NCI-H226 (cell line): ENCODE data around the gene AAK1.
"Not testable (repeated sequence)": the region's sequence is repeated elsewhere in the genome, so short reads cannot be mapped to it uniquely, and the experiment has no call there.

Source experiments
- DNase-seq: peaks from one replicate; pipeline ENCODE4 v3.0.0-alpha.2; 2015

The AAK1 gene

DNA sequence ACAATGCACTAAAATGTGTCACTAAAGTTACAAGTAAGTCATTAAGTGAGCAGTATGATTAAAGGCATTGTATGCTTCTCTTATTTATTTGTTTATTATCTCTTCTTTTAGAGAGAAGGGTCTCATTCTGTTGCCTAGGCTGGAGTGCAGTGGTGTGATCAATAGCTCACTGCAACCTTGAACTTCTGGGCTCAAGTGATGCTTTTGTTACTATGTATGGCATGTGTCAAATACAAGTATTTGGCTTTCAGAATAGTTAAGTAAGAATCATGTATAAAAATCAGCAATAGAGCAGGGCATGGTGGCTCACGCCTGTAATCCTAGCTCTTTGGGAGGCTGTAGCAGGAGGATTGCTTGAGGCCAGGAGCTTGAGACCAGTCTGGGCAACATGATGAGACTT is 15.8 kb upstream of the AAK1 start:
- DNase-seq, result no peak

DNA sequence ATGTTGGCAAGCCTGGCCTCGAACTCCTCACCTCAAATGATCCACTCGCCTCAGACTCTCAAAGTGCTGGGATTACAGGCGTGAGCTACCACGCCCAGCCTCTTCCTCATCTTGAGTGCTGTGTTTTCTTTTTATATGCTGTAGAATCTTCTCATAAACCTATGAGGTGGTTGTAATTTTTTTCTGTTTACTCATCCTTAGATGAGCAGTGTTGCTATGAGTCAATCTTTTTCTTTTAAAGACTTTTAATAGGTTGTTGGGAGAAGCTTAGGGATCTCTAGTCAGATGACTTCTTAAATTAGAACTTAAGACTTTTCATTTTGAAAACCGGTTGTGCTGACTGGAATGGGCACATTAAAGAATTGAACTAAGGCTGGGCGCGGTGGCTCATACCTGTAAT is 8.7 kb upstream of the AAK1 start:
- DNase-seq, result peak; percentile 77

DNA sequence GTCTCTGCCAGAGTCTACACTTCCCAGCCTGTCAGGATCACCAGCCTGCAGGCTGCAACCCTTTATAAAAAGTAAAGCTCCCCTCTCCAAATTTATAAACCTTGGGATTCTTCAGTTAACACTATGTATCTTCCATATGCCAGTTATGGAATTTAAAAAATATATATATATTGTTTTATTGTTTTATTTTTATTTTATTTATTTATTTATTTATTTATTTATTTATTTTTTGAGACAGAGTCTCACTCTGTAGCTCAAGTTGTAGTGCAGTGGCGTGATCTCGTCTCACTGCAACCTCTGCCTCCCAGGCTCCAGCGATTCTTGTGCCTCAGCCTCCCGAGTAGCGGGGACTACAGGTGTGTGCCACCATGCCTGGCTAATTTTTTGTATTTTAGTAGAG is 3.7 kb upstream of the AAK1 start:
- DNase-seq, result not testable (repeated sequence)

DNA sequence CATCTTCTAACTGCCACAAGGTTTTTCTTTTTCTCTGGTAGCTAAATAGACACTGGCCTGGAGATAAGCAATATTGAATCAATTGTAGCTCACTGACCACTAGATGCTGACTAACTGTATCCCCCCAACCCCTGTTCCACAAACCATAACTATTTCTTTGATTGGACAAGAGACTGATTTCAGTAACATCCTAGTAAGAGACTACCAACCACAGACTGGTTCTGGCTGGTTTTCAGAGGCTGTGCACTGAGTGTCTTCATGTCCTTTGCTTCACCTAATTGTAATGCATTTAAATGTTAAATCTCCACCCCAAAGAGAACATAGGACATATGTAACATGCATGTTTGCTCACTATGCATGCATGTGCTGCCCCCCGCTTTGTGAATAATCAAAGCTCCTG is 3.2 kb upstream of the AAK1 start:
- DNase-seq, result no peak

DNA sequence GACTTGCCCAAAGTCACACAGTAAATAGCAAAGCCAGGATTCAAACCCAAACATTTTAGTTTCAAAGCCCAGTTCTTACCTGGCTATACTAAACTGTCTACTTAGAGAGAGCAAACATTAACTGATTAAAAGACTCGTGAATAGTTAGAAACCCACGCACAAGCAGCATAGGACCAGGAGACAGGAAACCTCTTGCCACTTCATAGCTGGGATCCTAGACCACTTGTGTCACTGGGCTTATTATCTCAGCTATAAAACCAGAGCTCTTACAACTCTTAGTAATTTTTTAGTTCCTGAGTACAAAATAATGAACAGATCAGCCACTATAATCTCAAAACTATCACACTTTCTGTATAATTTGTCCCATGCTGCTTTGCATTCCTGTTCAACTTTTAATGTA is 2.4 kb upstream of the AAK1 start:
- DNase-seq, result no peak

DNA sequence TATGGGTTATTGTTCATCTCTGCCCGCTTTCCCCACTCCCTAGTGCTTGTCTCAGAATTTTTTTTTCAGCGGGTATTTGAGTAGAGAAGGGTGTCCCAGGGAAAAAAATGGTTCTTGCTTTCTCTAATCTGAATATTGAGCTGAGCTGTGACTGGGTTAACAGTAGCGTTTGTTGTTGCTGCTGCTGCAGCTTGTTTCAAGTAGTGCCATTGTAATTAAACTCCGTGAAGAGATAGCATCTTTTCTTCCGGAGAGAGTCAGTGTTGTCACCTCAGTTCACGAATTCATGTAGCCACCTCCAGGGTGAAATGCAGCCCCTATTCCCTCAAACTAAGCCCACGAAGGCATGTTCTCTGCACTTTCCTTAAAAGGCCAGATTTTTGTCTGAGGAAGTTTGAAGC is 1.5 kb upstream of the AAK1 start:
- DNase-seq, result no peak

DNA sequence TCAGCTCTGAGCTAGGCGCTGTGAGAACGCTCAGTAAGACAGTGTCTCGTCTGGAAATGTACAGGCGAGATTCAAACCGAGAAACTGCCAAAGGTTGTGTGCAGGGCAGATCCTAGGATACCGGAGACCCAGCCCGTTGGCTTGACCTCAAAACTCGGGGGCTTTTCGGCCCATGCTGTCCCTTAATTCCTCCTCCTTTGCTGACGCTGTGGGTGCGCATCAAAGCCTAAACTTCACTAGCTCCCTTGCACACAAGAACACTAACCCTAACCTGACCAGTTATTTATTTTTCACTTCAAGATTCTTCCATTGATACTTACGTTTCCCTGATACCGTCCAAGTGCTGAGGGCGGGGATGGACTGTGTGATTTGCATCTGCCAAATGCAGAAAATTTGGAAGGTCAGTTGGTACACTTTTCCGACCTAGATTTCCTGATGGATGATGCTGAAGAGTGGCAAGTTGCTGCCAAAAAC is 1.0 kb upstream of the AAK1 start:
- DNase-seq, result no peak

DNA sequence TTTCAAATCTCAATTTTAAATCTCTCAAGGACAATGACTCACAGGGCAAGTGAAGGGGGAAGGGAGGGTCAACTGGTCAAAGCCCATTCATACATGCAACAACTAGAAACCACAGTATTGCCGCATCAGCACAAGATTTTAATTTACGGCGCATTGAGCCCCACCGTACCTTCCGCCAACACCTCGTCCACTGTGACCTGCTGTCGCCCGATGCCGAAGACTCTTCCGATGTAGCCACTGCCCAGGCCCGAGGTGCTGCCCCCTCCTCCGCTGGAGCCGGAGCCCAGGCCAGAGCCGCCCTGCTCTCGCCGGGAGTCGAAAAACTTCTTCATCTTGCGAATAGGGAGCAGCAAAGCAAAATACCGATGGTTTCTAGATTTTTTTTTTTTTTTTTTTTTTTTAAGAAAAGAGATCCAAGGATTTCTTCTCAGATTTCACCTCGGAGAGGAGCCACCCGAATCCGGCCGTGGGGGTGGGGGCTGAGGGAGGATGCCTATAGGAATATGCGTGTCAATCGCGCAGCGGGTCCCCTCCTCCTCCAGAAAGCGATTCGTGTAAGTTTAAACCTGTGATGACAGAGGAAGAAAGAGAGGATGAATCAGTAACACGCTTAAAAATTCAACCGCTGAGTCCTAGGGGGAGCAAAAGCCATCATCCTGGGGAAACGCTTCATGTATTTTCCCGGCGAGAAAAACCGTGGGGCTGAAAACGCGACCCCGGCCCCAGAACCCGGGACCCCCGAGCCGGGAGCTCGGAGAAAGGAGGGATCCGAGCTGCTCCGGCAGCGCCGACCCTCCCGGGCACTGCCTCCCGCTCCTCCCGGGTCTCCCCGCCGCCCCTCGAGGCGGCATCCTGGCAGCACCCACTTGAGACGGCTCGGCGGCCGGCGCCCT is 584 bp downstream of the AAK1 start:
- peak; percentile 52 for DNase-seq

DNA sequence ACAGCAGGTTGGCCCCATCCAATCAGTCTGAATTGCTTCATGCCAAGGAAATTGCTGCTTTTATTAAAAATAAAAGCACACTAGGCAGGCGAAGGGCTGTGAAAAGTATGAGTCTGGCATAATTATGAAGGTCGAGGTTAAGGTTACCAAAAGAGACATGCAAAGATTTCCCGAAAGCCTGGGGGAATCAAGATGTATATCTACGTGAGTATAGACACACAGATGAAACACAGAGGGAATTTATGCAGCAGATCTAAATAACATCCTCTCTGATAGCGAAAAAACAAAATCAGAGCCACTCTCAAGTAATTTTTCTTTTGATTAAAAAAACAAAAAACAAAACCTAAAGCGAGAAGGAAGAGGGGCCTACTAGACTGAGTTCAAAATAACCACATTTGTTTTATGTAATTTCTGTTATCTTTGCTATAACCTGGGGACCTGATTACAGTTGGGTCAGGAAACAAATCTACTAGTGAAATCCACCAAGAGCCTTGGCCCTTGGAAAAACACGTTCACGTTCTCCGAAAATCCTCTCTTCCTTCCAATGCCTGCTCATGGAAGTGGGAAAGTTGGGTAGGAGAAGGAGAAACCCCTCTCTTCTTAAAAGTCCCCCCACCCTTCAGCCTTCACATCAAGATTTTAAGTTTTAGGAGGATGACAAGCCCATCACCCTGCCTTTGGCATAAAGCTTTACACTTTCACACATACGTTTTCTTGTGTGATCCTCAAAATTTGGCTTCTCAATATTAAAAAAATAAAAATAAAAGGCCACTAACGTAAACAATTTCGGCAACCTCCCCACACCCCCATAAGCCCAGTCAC is 1.4 kb downstream of the AAK1 start:
- no peak for DNase-seq

DNA sequence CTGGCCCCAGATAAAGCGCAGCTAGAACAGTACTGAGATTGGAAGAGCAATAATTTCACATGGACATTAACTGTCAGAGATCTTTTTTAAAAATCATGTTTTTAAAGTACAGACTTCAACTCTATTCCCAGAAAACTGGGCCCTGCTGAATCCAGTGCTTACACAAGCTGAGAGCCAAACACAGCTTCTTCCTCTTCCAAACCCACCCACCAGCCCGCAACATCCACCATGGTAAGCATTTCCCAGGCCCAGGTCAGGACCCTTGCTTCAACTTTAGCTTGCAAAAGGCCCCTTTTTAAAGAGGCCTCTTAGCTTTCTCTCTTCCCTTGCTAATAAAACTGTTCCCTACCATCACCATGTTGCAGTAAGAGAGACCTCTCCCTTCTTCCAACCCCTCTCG is 2.1 kb downstream of the AAK1 start:
- no peak for DNase-seq

DNA sequence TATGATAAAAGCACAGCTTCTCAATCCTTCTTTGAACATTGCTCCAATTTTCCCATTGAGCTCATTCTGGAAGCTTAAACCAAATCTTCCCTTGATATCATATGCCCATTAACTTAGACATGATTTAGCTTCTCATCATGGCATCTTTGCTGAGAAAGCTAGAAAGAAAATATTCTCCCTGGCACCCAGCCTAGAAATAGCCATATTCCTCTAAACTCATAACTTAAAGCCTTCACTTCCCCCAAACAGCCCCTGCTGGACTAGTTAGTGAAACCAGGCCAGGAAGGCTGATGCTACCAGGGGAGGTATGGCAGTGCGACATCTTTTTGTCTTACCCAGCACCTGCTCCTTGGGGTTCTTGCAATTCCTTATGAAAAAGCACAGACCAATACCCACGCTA is 4.3 kb downstream of the AAK1 start:
- no peak for DNase-seq

DNA sequence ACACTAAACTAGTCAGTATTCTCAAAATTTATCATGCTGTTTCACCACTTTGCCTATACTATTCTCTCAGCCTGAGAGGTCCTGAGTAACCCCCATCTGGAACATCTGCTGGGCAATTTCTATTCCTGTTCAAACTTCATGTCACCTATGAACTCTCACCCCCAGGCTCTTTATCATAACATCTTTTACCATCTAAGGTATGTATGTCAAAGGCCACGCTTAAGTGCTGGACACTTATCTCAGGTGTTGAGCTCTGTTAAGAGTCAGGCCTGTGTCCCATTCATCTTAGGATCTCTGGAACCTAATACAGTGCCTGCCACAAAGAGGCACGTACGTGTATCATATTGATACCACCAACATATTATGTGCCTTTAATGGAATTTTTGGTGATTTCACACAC is 4.9 kb downstream of the AAK1 start:
- DNase-seq, result no peak

DNA sequence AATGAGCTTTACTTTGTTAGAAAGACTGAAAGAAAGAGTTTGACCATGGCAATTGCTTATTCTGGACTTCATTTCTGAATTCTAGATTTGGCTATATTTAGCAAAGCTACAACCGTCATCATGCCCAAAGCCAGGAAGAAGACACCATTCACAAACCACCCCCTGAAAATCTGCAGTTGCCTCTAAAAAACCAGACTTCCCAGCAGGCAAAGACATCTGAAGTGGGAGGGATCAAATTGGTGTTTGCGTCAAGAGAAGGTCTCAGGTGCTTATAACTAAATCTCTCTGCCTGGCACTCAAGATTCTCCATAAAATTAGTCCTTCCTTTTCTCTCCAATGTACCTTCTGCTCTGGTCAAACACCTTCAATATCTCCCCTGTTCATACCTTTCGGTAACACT is 5.6 kb downstream of the AAK1 start:
- no peak for DNase-seq

DNA sequence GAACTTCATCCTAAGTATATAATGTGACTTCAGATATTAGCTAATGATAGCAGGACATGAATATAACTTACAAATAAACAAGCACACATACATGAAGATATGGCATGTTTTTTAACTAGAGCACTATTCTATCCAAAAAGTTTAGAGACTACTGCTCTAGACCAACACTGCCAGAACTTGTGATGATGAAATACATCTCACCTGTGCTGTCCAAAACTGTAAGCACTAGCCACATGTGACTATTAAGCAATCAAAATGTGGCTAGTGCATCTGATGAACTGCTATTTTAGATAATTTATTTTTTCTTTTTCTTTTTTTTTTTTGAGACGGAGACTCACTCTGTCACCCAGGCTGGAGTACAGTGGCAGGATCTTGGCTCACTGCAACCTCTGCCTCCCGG is 7.1 kb downstream of the AAK1 start:
- DNase-seq, result no peak

DNA sequence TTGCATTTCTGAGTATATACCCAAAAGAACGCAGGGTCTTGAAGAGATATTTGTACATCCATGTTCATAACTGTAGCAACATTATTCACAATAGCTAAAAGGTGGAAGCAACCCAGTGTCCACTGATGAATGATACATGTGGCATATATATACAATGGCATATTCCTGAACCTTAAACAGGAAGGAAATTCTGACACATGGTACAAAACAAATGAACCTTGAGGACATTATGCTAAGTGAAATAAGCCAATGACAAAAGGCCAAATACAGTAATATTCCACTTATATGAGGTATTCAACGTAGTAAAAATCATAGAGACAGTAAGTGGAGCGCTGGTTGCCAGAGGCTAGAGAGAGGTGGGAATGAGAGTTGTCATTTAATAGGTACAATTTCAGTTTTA is 8.1 kb downstream of the AAK1 start:
- DNase-seq, result no peak

DNA sequence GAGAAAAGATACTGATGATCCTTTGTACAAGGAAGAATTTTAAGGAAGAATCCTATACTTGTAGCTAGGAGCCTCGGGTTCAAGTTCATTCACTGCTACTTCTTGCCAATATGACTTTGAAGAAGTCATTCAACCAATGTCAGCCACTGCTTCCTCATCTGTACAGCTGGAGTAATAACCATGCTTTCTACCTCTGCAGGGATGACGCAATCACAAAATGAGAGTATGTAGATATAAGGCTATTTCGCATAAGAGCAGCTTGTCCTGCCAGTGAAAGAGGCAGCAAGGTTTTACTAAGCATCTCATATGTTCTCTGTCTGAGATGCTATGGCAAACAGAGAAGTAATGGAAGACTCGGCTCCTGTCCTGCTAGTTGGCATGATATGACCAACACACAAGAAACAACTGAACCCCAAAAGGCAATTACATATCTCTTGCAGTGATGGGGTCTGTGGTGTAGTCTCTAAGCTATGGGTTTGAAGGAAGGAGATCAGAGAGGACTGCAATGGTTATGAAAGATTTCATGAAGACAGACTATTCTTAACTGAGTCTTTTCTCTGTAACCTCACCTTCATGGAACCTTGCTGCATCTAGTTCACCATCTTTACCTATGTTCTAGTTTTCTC is 9.2 kb downstream of the AAK1 start:
- no peak for DNase-seq

DNA sequence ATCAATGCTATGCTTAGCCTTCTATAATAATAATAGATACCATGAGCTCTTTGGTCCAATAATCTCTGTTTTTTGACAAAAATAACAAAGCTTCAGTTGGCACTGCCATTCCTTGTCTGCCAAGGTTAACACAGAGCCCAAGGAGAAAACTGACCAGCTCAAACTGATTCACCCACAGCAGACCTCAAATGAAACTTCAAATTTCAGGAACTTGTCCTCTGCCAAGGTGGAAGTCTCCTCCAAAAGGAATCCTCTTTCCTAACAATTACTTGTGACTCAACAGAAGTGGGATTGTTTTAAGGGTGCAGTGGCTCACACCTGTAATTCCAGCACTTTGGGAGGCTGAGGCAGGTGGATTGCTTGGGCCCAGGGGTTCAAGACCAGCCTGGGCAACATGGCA is 12.1 kb downstream of the AAK1 start:
- no peak for DNase-seq

DNA sequence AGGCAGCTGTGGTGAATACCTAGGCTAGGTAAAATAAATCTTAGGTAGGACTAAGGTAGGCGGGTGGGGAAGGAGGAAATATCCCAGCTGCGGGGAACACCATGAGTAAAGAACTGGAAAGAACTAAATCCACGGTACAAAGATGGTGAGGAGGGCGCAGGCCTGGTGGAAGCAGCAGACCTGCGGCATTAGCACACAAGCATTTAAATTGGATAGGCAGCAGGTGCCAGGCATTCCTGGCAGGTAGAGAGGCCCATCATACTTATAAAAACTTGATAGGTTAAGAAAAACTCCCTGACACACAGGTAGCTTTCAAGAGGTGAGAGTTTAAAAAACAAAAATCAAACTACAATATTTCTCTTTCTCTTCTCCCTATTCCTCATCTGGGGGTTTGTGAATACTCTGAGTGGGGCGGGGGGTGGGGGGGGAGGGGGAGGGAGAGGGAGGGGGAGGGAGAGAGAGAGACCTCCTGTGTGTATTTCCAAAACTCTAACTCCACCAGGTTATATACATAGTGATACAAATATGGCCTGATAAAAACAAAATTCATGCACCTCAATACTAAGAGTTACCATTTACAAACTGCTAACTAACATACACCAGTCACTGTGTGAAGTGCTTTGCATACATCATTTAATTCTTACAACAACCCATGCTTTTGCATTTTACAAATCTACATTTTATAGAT is 13.5 kb downstream of the AAK1 start:
- no peak for DNase-seq

DNA sequence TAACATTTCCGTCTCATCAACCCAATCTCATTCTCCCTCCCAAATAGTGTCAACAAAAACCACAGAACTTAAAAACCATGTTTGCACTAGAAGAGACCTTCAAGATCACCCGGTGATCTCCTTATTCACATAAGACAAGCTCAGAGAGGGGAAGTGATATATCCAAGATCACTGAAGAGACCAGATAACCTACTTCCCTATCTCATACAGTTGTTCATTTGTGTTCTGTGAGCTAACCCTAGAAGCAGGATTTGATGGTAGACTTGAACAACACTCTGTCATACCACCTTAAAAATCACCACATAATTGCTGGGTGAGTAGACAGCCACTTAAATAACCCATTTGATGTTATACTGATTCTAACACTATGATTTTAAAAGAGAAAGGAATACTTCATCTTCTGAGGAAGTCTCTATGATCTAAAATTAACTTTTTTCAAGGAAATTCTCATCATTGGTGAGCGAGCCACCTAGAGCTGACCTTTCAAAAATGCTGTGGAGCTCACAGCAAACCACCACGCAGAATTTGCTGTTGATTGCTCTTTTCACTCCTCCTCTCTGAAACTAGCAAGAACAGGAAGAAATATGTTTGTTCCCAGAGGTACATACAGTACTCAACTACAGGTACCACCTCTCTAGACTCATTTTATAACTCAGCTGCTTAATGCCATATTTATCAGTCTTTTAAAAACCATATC is 15.1 kb downstream of the AAK1 start:
- DNase-seq, result no peak

DNA sequence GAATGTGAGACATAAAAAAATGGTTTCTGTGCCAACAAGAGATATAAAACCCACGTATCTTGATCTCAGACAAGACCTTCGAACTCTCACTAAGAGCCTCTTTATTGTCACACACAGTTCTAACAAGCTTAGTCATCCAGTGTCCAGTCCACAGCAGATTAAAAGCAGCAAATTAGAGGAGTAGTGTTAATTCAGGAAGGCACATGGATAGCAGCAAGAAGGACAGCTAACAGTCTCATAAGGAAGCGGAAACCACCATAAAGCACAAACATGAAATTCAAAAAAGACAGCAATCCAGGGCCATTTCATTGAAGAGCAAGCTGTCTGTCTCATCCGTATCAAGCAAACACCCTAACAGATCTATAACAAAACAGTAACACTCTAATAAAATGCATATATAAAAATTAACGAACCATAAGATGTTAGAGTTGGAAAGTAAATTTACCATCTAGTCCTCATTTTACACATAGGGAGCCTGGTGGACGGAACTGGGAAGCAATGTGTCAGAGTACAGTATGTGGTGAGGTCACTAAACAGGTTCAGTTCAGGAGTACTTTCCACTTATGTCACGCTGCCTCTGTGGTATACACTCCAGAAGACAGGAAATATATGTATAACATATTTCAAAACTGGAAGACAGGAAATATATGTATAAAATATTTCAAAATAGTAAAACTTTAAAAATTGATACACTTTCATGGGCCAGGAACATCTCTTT is 18.3 kb downstream of the AAK1 start:
- no peak for DNase-seq

DNA sequence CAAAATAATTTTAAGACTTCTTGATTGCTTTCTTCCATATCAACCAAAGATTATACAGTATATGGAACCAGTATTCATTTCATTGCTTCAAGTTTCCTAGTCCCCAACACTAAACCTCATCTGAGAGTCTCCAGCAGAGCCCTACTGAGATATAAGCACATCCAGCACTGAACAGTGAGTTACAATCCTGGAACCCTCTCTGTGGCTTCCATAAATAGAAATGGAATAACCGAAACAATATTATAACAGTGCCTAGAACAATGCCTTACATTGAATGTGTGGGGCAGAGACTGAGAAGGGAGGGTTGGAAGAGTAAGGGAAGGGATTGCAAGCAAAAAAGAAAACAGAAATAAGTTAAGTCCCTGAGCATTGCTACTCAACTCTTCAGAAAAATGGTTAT is 18.9 kb downstream of the AAK1 start:
- no peak for DNase-seq

DNA sequence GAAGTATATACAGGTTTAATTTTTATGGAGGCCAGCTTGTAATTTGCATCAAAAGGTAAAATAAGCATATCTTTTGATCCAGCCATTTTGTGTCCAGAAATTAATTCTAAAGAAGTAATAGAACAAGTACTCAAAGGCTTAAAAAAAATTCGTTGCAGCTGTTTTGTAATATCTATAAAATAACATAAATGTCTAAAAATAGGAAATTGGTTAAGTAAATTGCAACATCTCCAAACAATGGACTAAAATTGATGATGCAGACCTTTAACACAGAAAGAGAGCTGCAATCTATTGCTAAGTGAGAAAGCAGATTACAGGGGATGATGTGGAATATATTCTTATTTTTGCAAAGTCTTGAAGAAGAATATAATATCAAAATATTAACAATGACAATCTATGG is 19.4 kb downstream of the AAK1 start:
- DNase-seq, result no peak
